ENCODE data around the gene DHRSX. TPM values are rescaled to one million over a fixed set of nuclear protein-coding genes. Genes with fewer than 3 reads are reported as not detected.
"Not testable (repeated sequence)": the region's sequence is repeated elsewhere in the genome, so short reads cannot be mapped to it uniquely, and the experiment has no call there.

DHRSX gene
- total and polyA plus RNA-seq, 7 experiments from 2014 or later, result 15.0 to 26.2 (median 17.6) TPM

GRCh38 chrX:2351999-2352995 is 148.5 kb downstream of the DHRSX start:
- Histone ChIP-seq H3K4me3 (ENCODE audit: low read length) (no peak overlapping the region), H3K27ac (ENCODE audit: low read depth, low read length) (no peak overlapping the region), H3K4me1 (ENCODE audit: control insufficient read depth in 2 of 2, insufficient read depth in 2 of 2, low read length in 2 of 2) (no peaks in the 10 kb centered on the region), H3K27me3 (ENCODE audit: control insufficient read depth in 2 of 2, insufficient read depth in 2 of 2, low read length in 2 of 2) (no peaks in the 10 kb centered on the region), H3K36me3 (ENCODE audit: control insufficient read depth in 2 of 3, insufficient read depth in 3 of 3, low read length in 3 of 3) (peaks cover 0 to 5% (median 0%) of the 10 kb centered on the region in 3 experiments), H3K9me3 (ENCODE audit: control insufficient read depth in 2 of 3, low read length in 3 of 3) (no peaks in the 10 kb centered on the region)
- CTCF ChIA-PET, result no interaction called here
- H3K27me3 Mint-ChIP-seq, result no peaks in the 10 kb centered on the region
- peaks cover 0 to 11% (median 0%) of the 10 kb centered on the region in 7 donors for H3K4me1 Mint-ChIP-seq
- H3K9me3 Mint-ChIP-seq, result peaks cover 0 to 18% (median 8%) of the 10 kb centered on the region in 11 donors
- peaks cover 9 to 70% (median 54%) of the 10 kb centered on the region in 5 donors for H3K36me3 Mint-ChIP-seq
- POLR2A ChIA-PET, result no interaction called here
- no peak for DNase-seq
- no peak for ATAC-seq
- intact Hi-C loops (cut with micrococcal nuclease), result no loop called here
- H3K27ac Mint-ChIP-seq, result no peak overlapping the region
- H3K4me3 Mint-ChIP-seq, result no peak overlapping the region

DNA sequence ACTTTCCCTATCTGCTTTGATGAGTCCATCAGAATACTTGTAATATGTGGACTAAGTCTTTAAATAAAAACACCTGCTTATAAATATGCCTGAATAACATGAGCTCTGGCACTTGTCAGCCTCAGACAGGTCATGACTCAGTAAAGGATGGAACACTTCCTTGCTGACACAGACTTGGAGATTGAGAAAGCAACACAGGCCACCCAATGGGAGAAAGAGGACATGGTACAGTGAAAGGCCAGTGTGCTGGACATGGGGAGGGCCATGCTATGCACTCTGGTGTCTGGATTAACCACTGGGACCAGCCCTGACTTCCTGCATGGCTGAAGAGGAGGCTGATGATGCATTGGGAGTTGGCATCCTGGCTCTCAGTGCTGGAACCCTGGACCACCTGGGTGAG is 149.5 kb downstream of the DHRSX start:
- DNase-seq, result no peak
- intact Hi-C loops (cut with micrococcal nuclease), result no loop called here
- Histone ChIP-seq H3K4me1 (ENCODE audit: control insufficient read depth in 2 of 2, insufficient read depth in 2 of 2, low read length in 2 of 2) (no peaks in the 10 kb centered on the region), H3K9me3 (ENCODE audit: control insufficient read depth in 2 of 3, low read length in 3 of 3) (no peaks in the 10 kb centered on the region), H3K27ac (ENCODE audit: low read depth, low read length) (no peak overlapping the region), H3K4me3 (ENCODE audit: low read length) (no peak overlapping the region), H3K27me3 (ENCODE audit: control insufficient read depth in 2 of 2, insufficient read depth in 2 of 2, low read length in 2 of 2) (no peaks in the 10 kb centered on the region), H3K36me3 (ENCODE audit: control insufficient read depth in 2 of 3, insufficient read depth in 3 of 3, low read length in 3 of 3) (peaks cover 0 to 5% (median 0%) of the 10 kb centered on the region in 3 experiments)
- POLR2A ChIA-PET, result no interaction called here
- H3K4me1 Mint-ChIP-seq, result peaks cover 0 to 11% (median 0%) of the 10 kb centered on the region in 7 donors
- H3K27ac Mint-ChIP-seq, result no peak overlapping the region
- no peak overlapping the region for H3K4me3 Mint-ChIP-seq
- CTCF ChIA-PET, result no interaction called here
- no peaks in the 10 kb centered on the region for H3K27me3 Mint-ChIP-seq
- peaks cover 0 to 26% (median 9%) of the 10 kb centered on the region in 11 donors for H3K9me3 Mint-ChIP-seq
- peaks cover 9 to 74% (median 56%) of the 10 kb centered on the region in 5 donors for H3K36me3 Mint-ChIP-seq
- no peak for ATAC-seq

DNA sequence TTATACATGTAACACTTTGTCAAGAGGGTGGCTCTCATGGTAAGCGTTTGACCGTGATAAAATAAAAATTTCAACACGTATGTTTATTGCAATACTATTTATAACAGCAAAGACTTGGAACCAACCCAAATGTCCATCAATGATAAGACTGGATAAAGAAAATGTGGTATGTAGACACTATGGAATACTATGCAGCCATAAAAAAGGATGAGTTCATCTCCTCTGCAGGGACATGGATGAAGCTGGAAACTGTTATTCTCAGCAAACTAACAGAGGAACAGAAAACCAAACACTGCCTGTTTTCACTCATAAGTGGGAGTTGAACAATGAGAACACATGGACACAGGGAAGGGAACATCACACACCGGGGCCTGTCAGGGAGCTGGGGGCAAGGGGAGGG is 150.1 kb downstream of the DHRSX start:
- DNase-seq; H3K4me3 Mint-ChIP-seq; H3K9me3 ChIP-seq (ENCODE audit: control insufficient read depth in 2 of 3, low read length in 3 of 3); intact Hi-C loops (cut with micrococcal nuclease); H3K4me1 ChIP-seq (ENCODE audit: control insufficient read depth in 2 of 2, insufficient read depth in 2 of 2, low read length in 2 of 2); POLR2A ChIA-PET; H3K27me3 Mint-ChIP-seq; ATAC-seq; H3K27me3 ChIP-seq (ENCODE audit: control insufficient read depth in 2 of 2, insufficient read depth in 2 of 2, low read length in 2 of 2); H3K27ac Mint-ChIP-seq; CTCF ChIA-PET; H3K36me3 ChIP-seq (ENCODE audit: control insufficient read depth in 2 of 3, insufficient read depth in 3 of 3, low read length in 3 of 3); H3K27ac ChIP-seq (ENCODE audit: low read depth, low read length); H3K4me3 ChIP-seq (ENCODE audit: low read length): not testable (repeated sequence)
- H3K4me1 Mint-ChIP-seq, result peaks cover 0 to 11% (median 0%) of the 10 kb centered on the region in 7 donors
- peaks cover 0 to 26% (median 12%) of the 10 kb centered on the region in 11 donors for H3K9me3 Mint-ChIP-seq
- H3K36me3 Mint-ChIP-seq, result peaks cover 14 to 77% (median 59%) of the 10 kb centered on the region in 5 donors

DNA sequence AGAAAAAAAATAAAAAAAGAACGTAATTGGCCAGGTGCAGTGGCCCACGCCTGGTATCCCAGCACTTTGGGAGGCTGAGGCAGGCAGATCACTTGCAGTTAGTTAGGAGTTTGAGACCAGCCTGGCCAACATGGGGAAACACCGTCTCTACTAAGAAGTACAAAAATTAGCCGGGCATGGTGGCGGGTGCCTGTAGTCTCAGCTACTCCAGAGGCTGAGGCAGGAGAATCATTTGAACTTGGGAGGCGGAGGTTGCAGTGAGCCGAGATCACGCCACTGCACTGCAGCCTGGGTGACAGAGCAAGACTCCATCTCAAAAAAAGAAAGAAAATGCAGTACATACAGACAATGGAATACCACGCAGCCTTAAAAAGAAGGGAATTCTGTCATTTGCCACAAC is 150.7 kb downstream of the DHRSX start:
- H3K4me3 ChIP-seq (ENCODE audit: low read length); H3K4me3 Mint-ChIP-seq; intact Hi-C loops (cut with micrococcal nuclease); H3K27me3 ChIP-seq (ENCODE audit: control insufficient read depth in 2 of 2, insufficient read depth in 2 of 2, low read length in 2 of 2); POLR2A ChIA-PET; H3K4me1 ChIP-seq (ENCODE audit: control insufficient read depth in 2 of 2, insufficient read depth in 2 of 2, low read length in 2 of 2); DNase-seq; H3K27ac Mint-ChIP-seq; ATAC-seq; H3K9me3 ChIP-seq (ENCODE audit: control insufficient read depth in 2 of 3, low read length in 3 of 3); H3K27ac ChIP-seq (ENCODE audit: low read depth, low read length); CTCF ChIA-PET; H3K27me3 Mint-ChIP-seq: not testable (repeated sequence)
- Mint-ChIP-seq H3K36me3 (peaks cover 17 to 79% (median 65%) of the 10 kb centered on the region in 5 donors), H3K9me3 (peaks cover 0 to 27% (median 12%) of the 10 kb centered on the region in 11 donors), H3K4me1 (peaks cover 0 to 11% (median 0%) of the 10 kb centered on the region in 7 donors)
- H3K36me3 ChIP-seq (ENCODE audit: control insufficient read depth in 2 of 3, insufficient read depth in 3 of 3, low read length in 3 of 3), result peaks cover 0 to 11% (median 0%) of the 10 kb centered on the region in 3 experiments

DNA sequence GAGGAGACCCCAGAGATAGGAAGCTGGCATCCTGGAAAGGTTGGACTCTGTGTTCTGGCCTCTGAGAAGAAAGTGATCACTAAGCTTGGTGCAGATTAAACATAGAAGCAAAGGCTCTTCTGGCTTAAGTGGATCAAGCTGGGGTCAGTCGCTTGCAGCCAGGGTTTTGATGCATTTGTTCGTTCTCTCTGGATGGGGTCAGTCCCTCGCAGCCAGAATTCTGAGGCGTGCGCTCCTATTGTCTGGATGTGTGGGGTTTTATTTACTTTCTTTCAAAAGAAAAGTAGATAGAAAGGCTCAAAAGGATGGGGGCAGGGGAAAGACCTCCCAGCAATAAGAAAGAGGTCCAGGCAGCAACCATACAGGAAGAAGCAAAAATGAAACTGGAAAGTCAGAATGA is 152.6 kb downstream of the DHRSX start:
- Mint-ChIP-seq H3K36me3 (peaks cover 21 to 77% (median 71%) of the 10 kb centered on the region in 5 donors), H3K27me3 (no peaks in the 10 kb centered on the region), H3K27ac (no peak overlapping the region), H3K4me1 (peaks cover 0 to 9% (median 0%) of the 10 kb centered on the region in 7 donors), H3K4me3 (no peak overlapping the region), H3K9me3 (peaks cover 0 to 33% (median 14%) of the 10 kb centered on the region in 11 donors)
- intact Hi-C loops (cut with micrococcal nuclease), result no loop called here
- H3K27ac ChIP-seq (ENCODE audit: low read depth, low read length), result no peak overlapping the region
- H3K4me1 ChIP-seq (ENCODE audit: control insufficient read depth in 2 of 2, insufficient read depth in 2 of 2, low read length in 2 of 2), result no peaks in the 10 kb centered on the region
- no peak overlapping the region for H3K4me3 ChIP-seq (ENCODE audit: low read length)
- POLR2A ChIA-PET, result no interaction called here
- no peaks in the 10 kb centered on the region for H3K9me3 ChIP-seq (ENCODE audit: control insufficient read depth in 2 of 3, low read length in 3 of 3)
- DNase-seq (no peak), ATAC-seq (no peak)
- H3K36me3 ChIP-seq (ENCODE audit: control insufficient read depth in 2 of 3, insufficient read depth in 3 of 3, low read length in 3 of 3), result peaks cover 0 to 6% (median 0%) of the 10 kb centered on the region in 3 experiments
- CTCF ChIA-PET, result no interaction called here
- no peaks in the 10 kb centered on the region for H3K27me3 ChIP-seq (ENCODE audit: control insufficient read depth in 2 of 2, insufficient read depth in 2 of 2, low read length in 2 of 2)

DNA sequence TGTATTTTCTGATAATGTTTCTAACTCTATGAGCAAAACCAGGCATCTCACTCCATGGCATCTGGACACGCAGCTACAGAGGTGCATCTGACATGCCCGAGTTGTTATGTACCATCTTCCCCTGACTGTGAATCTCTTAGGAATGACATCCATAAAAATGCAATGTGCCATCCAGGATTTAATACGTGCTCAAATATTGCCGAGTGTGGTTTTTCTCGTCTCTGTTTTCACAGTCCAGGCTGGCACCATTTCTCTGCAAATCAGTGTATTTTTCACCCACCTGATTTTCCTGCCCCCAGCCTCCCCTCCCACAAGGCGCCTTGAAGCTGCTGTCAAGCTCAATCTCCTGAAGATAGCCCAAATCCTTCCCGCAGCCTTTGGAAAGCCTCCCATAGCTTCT is 154.6 kb downstream of the DHRSX start:
- Histone ChIP-seq H3K27me3 (ENCODE audit: control insufficient read depth in 2 of 2, insufficient read depth in 2 of 2, low read length in 2 of 2) (no peaks in the 10 kb centered on the region), H3K4me3 (ENCODE audit: low read length) (no peak overlapping the region), H3K27ac (ENCODE audit: low read depth, low read length) (no peak overlapping the region), H3K9me3 (ENCODE audit: control insufficient read depth in 2 of 3, low read length in 3 of 3) (no peaks in the 10 kb centered on the region), H3K36me3 (ENCODE audit: control insufficient read depth in 2 of 3, insufficient read depth in 3 of 3, low read length in 3 of 3) (peaks cover 0 to 8% (median 0%) of the 10 kb centered on the region in 3 experiments), H3K4me1 (ENCODE audit: control insufficient read depth in 2 of 2, insufficient read depth in 2 of 2, low read length in 2 of 2) (no peaks in the 10 kb centered on the region)
- H3K27me3 Mint-ChIP-seq, result no peaks in the 10 kb centered on the region
- ChIA-PET POLR2A (no interaction called here), CTCF (no interaction called here)
- H3K27ac Mint-ChIP-seq, result no peak overlapping the region
- no peak for DNase-seq
- peaks cover 32 to 76% (median 72%) of the 10 kb centered on the region in 5 donors for H3K36me3 Mint-ChIP-seq
- intact Hi-C loops (cut with micrococcal nuclease), result no loop called here
- H3K4me1 Mint-ChIP-seq, result peaks cover 0 to 6% (median 0%) of the 10 kb centered on the region in 7 donors
- H3K4me3 Mint-ChIP-seq, result no peak overlapping the region
- no peak for ATAC-seq
- H3K9me3 Mint-ChIP-seq, result peaks cover 3 to 39% (median 14%) of the 10 kb centered on the region in 11 donors

Measured in naive thymus-derived CD4-positive, alpha-beta T cell (primary cell).